PC-3 (cell line): ENCODE results near the gene JAK2. TPM values are rescaled to one million over a fixed set of nuclear protein-coding genes. Genes with fewer than 3 reads are reported as not detected.

ENCODE experiments used
- ATAC-seq: fragments of 200-7000 bp; cut with Tn5 transposase; 2 replicates; pipeline ENCODE4 v1.9.1; 2020; ENCODE audit warnings: mild to moderate bottlenecking, moderate library complexity
- BruUV-seq: library from RNA; stranded (reverse); fragments of 400-500 nt; replicated peaks from 2 replicates; lab custom pipeline; 2021; lab: Mats Ljungman, UMichigan
- CTCF ChIA-PET: fragments of 300-600 bp; sonication (Branson Sonifier 250); formaldehyde crosslinking; loops from one replicate; lab custom pipeline; 2022; ENCODE audit warnings: antibody characterized with exemption; lab: Charles Lee
- POLR2A ChIA-PET: fragments of 300-600 bp; sonication (Branson Sonifier 250); formaldehyde crosslinking; loops from one replicate; lab custom pipeline; 2022; ENCODE audit warnings: antibody characterized with exemption; ENCODE audit not compliant: unreplicated experiment; lab: Charles Lee
- DNase-seq: peaks from one replicate; pipeline ENCODE4 v3.0.0-alpha.2; 2015
- H2AFZ ChIP-seq: fragments of 300-600 bp; sonication (generic); 2 replicates; pipeline ENCODE4 v1.6.0; 2016; ENCODE audit warnings: antibody characterized with exemption, low read length
- H3F3A ChIP-seq: fragments of 300-600 bp; sonication (generic); one replicate; pipeline ENCODE4 v1.6.0; 2017; ENCODE audit warnings: antibody characterized with exemption, low read length, control low read depth, mild to moderate bottlenecking; ENCODE audit not compliant: unreplicated experiment
- H3K27ac ChIP-seq: fragments of 300-600 bp; sonication (generic); 2 replicates; pipeline ENCODE4 v1.5.1; 2016; ENCODE audit warnings: mild to moderate bottlenecking, low read length
- H3K27me3 ChIP-seq: fragments of 300-600 bp; sonication (generic); 2 replicates; pipeline ENCODE4 v1.6.1; 2016; ENCODE audit warnings: low read length, mixed read lengths
- H3K36me3 ChIP-seq: fragments of 300-600 bp; sonication (generic); 2 replicates; pipeline ENCODE4 v1.6.1; 2016; ENCODE audit warnings: low read depth, mixed run types, low read length, mixed read lengths
- H3K4me1 ChIP-seq: fragments of 300-600 bp; sonication (generic); 2 replicates; pipeline ENCODE4 v1.5.1; 2016; ENCODE audit warnings: low read length; ENCODE audit not compliant: insufficient read depth
- H3K4me2 ChIP-seq: fragments of 300-600 bp; sonication (generic); 2 replicates; pipeline ENCODE4 v1.6.0; 2016; ENCODE audit warnings: low read length
- H3K4me3 ChIP-seq: fragments of 300-600 bp; sonication (generic); 2 replicates; pipeline ENCODE4 v1.5.1; 2016; ENCODE audit warnings: mild to moderate bottlenecking, low read length, mixed read lengths
- H3K79me2 ChIP-seq: fragments of 300-600 bp; sonication (generic); 2 replicates; pipeline ENCODE4 v1.6.1; 2017; ENCODE audit warnings: low read length, mixed read lengths
- H3K9ac ChIP-seq: fragments of 300-600 bp; sonication (generic); 2 replicates; pipeline ENCODE4 v1.6.0; 2016; ENCODE audit warnings: mild to moderate bottlenecking, low read length
- H3K9me2 ChIP-seq: fragments of 300-600 bp; sonication (generic); replicated peaks from 2 replicates; pipeline ENCODE4 v1.6.1; 2016; ENCODE audit warnings: mixed run types, low read length, mixed read lengths
- H3K9me3 ChIP-seq: fragments of 300-600 bp; sonication (generic); 2 replicates; pipeline ENCODE4 v1.6.1; 2016; ENCODE audit warnings: low read length, mixed read lengths
- H4K20me1 ChIP-seq: fragments of 300-600 bp; sonication (generic); 2 replicates; pipeline ENCODE4 v1.6.1; 2016; ENCODE audit warnings: low read length, mixed read lengths
- EZH2 ChIP-seq: fragments of 300-600 bp; sonication (generic); IDR thresholded peaks from one replicate; pipeline ENCODE4 v1.6.1; 2017; ENCODE audit warnings: antibody characterized with exemption, mild to moderate bottlenecking, low read length; ENCODE audit not compliant: unreplicated experiment
- EZH2phosphoT487 ChIP-seq: fragments of 300-600 bp; sonication (generic); IDR thresholded peaks from 2 replicates; pipeline ENCODE4 v1.6.1; 2018; ENCODE audit warnings: mild to moderate bottlenecking, antibody characterized with exemption, low read length, borderline replicate concordance
- intact Hi-C: fragments of 100-400 bp; cut with micrococcal nuclease; formaldehyde crosslinking; loops from 2 replicates; pipeline ENCODE4 v1.9.0; 2023
- total RNA-seq: library from RNA; depleted of rRNA; stranded (reverse); fragments of >200 nt; gene quantifications from 2 replicates; pipeline ENCODE4 v1.2.3, GENCODE V29; 2014
- TF ChIP-seq, protein P1 (sequence below): fragments of 300-600 bp; sonication (generic); conservative IDR thresholded peaks from 2 replicates; pipeline ENCODE4 v1.5.1; 2017; ENCODE audit warnings: antibody characterized with exemption, low read depth, mild to moderate bottlenecking, low read length

The JAK2 gene
- total RNA-seq, 1 experiment from 2014 or later = 11.2 TPM

DNA sequence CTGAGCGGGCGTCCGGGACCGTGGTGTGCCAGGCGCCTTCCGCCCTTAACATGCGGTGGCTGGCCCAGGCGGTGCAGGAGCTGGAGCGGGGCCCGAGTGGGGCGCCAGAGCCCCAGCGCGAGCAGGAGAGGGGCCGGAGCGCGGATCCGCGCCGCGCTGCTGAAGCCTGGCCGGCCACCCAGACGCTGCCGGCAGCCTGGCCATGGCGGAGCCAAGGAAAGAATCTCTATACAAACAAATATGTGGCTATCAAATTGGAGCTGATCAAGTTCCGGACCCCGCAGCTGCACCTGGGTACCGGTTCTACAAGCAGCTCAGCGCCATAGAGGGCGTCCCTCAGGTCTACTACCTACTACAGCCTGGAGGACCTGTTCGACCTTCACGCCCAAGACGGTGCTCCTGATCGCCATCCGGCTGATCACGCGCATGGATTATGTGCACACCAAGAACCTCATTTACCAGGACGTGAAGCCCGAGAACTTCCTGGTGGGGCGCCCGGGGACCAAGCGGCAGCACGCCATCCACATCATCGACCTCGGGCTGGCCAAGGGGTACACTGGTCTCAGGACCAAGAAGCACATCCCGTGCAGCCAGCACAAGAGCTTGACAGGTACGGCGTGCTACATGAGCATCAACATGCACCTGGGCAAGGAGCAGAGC, 55.8 kb downstream of the JAK2 start:
- intact Hi-C loops = no loop called here
- Histone ChIP-seq H3K36me3 (peaks cover 30% of the 10 kb centered on the region), H3K9ac (no peak overlapping the region), H2AFZ (no peak overlapping the region), H3K27ac (no peak overlapping the region), H3K4me2 (no peak overlapping the region), H3K9me2 (no peaks in the 10 kb centered on the region), H4K20me1 (no peaks in the 10 kb centered on the region), H3K4me3 (no peak overlapping the region), H3K4me1 (no peaks in the 10 kb centered on the region), H3F3A (no peaks in the 10 kb centered on the region), H3K79me2 (no peaks in the 10 kb centered on the region), H3K9me3 (no peaks in the 10 kb centered on the region), H3K27me3 (no peaks in the 10 kb centered on the region)
- BruUV-seq = no TSS peak
- ChIA-PET CTCF (no interaction called here), POLR2A (no interaction called here)
- TF ChIP-seq EZH2phosphoT487 = no peak
- no peak for TF ChIP-seq EZH2
- TF ChIP-seq, protein P1, sequence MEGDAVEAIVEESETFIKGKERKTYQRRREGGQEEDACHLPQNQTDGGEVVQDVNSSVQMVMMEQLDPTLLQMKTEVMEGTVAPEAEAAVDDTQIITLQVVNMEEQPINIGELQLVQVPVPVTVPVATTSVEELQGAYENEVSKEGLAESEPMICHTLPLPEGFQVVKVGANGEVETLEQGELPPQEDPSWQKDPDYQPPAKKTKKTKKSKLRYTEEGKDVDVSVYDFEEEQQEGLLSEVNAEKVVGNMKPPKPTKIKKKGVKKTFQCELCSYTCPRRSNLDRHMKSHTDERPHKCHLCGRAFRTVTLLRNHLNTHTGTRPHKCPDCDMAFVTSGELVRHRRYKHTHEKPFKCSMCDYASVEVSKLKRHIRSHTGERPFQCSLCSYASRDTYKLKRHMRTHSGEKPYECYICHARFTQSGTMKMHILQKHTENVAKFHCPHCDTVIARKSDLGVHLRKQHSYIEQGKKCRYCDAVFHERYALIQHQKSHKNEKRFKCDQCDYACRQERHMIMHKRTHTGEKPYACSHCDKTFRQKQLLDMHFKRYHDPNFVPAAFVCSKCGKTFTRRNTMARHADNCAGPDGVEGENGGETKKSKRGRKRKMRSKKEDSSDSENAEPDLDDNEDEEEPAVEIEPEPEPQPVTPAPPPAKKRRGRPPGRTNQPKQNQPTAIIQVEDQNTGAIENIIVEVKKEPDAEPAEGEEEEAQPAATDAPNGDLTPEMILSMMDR = no peak
- no peak for DNase-seq
- no peak for ATAC-seq

DNA sequence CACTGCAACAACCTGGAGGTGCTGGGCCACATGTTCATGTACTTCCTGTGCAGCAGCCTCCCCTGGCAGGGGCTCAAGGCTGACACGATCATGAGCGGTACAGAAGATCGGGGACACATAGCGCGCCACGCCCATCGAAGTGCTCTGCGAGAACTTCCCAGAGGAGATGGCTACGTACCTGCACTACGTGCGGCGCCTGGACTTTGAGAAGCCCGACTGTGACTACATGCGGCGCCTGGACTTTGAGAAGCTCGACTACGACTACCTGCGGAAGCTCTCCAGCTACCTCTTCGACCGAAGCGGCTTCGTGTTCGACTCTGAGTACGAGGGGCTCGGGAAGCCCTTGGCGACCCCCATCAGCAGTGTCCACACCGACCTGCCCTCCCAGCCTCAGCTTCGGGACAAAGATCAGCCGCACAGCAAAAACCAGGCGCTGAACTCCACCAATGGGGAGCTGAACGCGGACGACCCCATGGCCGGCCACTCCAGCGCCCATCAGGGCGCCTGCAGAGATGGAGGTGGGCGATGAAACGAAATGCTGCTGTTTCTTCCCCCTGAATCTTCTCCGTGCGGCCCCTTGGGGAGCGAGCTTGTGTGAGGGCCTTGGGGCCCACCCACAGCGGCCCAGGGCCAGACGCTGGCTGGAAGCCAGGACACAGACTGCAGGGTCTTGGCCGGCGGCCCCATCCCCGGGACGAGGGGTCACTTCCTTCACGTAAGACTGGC, 56.5 kb downstream of the JAK2 start:
- Histone ChIP-seq H3K27ac (no peak overlapping the region), H3F3A (no peaks in the 10 kb centered on the region), H3K27me3 (no peaks in the 10 kb centered on the region), H3K4me2 (no peak overlapping the region), H3K9me2 (no peaks in the 10 kb centered on the region), H4K20me1 (no peaks in the 10 kb centered on the region), H3K9ac (no peak overlapping the region), H2AFZ (no peak overlapping the region), H3K9me3 (no peaks in the 10 kb centered on the region), H3K79me2 (no peaks in the 10 kb centered on the region), H3K4me1 (no peaks in the 10 kb centered on the region), H3K4me3 (no peak overlapping the region), H3K36me3 (peaks cover 32% of the 10 kb centered on the region)
- ATAC-seq = no peak
- CTCF ChIA-PET = no interaction called here
- intact Hi-C loops = no loop called here
- DNase-seq = no peak
- TF ChIP-seq EZH2 (no peak), EZH2phosphoT487 (no peak)
- TF ChIP-seq, protein P1 = no peak
- no TSS peak for BruUV-seq
- POLR2A ChIA-PET = no interaction called here

DNA sequence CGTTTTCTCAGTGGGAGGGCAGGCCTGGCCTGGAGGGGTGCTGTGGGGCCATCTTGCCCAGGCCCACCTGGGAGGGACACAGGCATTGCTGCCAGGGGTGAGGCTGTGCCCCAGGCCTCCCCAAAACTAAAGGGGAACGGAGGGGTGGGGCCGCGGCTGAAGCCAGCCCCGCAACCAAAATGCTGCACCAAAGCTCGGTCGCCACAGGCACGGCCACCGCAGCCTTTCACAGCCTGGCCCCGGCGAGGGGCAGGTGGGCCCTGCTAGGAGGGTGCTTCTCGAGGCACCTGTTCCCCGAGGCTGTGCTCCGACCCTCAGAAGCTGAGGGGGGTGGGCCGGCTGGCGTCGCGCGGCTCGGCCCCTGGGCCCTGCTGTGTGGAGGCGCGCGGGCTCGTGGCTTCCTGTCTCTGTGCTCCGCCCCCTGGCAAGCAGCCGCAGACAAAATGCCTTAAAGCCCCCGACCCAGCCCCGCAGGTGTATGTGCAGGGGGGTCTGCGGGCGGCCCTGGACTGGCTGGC, 57.6 kb downstream of the JAK2 start:
- H3K4me3 ChIP-seq = no peak overlapping the region
- no peaks in the 10 kb centered on the region for H4K20me1 ChIP-seq

More for the DNA sequence above, 57.6 kb downstream of the JAK2 start:
- Histone ChIP-seq H2AFZ (no peak overlapping the region), H3K9me3 (no peaks in the 10 kb centered on the region), H3F3A (no peaks in the 10 kb centered on the region), H3K4me1 (no peaks in the 10 kb centered on the region), H3K36me3 (peaks cover 32% of the 10 kb centered on the region), H3K27ac (no peak overlapping the region), H3K9ac (no peak overlapping the region), H3K4me2 (no peak overlapping the region), H3K79me2 (no peaks in the 10 kb centered on the region), H3K27me3 (no peaks in the 10 kb centered on the region), H3K9me2 (no peaks in the 10 kb centered on the region)
- TF ChIP-seq EZH2 = no peak
- TF ChIP-seq, protein P1 = no peak
- ATAC-seq (no peak), DNase-seq (no peak)
- intact Hi-C loops = no loop called here
- ChIA-PET POLR2A (no interaction called here), CTCF (no interaction called here)
- no TSS peak for BruUV-seq
